ENCODE results near the gene GALNT9.

The GALNT9 gene

DNA sequence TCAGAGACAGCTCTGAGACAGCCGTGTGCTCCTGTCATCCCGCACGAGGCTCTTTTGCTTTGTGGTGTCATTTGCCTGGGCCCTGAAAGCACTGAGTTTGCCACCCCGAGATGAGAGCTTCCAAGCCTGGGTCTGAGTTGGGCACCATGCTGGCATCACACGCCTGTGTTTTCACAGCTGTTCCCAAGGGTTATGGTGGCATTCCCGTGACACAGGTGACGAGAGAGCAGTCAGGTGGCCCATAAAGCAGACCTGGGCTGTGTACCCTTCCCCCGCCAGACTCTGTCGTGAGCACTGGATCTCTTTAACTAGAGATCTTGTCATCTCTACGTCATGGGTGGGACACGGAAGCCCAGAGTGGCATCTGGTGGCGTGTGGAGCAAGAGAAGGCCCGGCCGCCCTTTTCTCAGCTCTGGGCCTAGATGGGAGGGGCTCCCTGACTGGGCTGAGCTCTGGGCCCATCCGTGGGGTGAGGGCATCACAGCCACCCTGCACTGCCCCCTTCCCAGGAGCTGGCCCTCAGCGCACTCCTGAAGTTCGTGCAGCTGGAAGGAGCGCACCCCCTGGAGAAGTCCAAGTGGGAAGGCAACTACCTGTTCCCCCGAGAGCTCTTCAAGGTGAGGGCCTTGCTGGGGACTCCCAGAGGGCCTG, 182.5 kb downstream of the GALNT9 start:
- no peak for DNase-seq (ENCODE audit: low read depth, low spot score)
- in situ Hi-C loops (cut with HindIII; ENCODE audit: low sequenced_read_pairs) = no loop called here
- TF ChIP-seq CTCF (IDR thresholded peaks at IDR 0.05; ENCODE audit: low read depth, low read length) = no peak
- no peak overlapping the region for H3K4me3 ChIP-seq (ENCODE audit: low read depth, low read length)
